Measurements from ENCODE around the gene PPL. TPM values are rescaled to one million over a fixed set of nuclear protein-coding genes. Genes with fewer than 3 reads are reported as not detected.

The PPL gene
- total and polyA plus RNA-seq, 2 of the 8 experiments (the other 6 are each of a cell fraction or from before 2014, with no cell fraction given): 11.3 to 29.5 TPM

DNA sequence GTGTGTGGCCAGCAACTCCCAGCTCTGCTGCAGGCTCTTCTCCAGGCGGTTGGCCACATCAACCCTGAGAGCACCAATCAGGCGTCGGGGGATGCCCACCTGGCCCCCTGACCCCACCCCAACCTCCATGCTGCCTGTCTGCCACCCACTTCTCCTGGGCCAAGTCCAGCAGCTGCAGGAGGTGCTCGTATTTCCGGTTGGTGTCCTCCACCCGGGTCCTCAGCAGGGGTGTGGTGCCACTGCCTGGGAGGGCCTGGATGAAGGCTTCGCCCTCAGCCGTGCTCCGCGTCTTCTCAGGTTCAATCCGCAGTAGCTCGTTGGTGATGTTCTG is 45.1 kb downstream of the PPL start (continued):
- no peak for TF ChIP-seq CTBP2 (IDR thresholded peaks at IDR 0.05; ENCODE audit: borderline replicate concordance, insufficient read depth, insufficient read length, low read length)
- no peak for TF ChIP-seq BCL11A (IDR thresholded peaks at IDR 0.05; ENCODE audit: low read depth in 2 of 2, low read length in 2 of 2)

All from H1 (cell line).